ENCODE results near the gene GARS1. TPM values are rescaled to one million over a fixed set of nuclear protein-coding genes. Genes with fewer than 3 reads are reported as not detected.

GARS1 gene
- total RNA-seq, 4 donors from 2014 or later = 33.5 to 71.2 (median 58.1) TPM

DNA sequence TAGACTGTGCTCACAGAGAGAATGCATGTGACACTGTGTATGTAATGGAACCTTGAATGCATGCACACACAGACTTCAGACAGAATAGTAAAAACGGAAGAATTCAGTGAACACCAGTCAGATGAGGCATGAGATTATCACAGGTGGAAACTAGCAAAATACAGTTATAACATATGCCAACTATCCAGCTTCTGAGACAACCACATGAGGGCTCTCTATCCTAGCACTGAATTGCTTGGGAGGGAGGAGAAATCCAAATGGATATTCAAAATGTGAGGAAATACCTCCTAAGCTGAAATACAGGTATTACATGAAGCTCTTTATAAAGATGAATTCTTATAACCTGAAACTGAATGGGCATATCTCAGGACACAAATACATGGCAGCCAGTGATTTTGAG is 30.6 kb downstream of the GARS1 start:
- Histone ChIP-seq H3K27ac (no peak overlapping the region), H3K27me3 (no peaks in the 10 kb centered on the region), H3K9me3 (no peaks in the 10 kb centered on the region), H3K36me3 (no peaks in the 10 kb centered on the region), H3K4me3 (no peak overlapping the region), H3K4me1 (no peaks in the 10 kb centered on the region)
- intact Hi-C loops (cut with DNase I; ENCODE audit: low total_unique reads) = loop anchor here (10.0 kb wide), 1 partner anchor 100 kb away; no protein-coding TSS in a partner anchor
- no peak for DNase-seq
- TF ChIP-seq, protein P1, sequence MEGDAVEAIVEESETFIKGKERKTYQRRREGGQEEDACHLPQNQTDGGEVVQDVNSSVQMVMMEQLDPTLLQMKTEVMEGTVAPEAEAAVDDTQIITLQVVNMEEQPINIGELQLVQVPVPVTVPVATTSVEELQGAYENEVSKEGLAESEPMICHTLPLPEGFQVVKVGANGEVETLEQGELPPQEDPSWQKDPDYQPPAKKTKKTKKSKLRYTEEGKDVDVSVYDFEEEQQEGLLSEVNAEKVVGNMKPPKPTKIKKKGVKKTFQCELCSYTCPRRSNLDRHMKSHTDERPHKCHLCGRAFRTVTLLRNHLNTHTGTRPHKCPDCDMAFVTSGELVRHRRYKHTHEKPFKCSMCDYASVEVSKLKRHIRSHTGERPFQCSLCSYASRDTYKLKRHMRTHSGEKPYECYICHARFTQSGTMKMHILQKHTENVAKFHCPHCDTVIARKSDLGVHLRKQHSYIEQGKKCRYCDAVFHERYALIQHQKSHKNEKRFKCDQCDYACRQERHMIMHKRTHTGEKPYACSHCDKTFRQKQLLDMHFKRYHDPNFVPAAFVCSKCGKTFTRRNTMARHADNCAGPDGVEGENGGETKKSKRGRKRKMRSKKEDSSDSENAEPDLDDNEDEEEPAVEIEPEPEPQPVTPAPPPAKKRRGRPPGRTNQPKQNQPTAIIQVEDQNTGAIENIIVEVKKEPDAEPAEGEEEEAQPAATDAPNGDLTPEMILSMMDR (IDR thresholded peaks at IDR 0.05) = no peak
- no peak for TF ChIP-seq POLR2A (IDR thresholded peaks at IDR 0.05)

DNA sequence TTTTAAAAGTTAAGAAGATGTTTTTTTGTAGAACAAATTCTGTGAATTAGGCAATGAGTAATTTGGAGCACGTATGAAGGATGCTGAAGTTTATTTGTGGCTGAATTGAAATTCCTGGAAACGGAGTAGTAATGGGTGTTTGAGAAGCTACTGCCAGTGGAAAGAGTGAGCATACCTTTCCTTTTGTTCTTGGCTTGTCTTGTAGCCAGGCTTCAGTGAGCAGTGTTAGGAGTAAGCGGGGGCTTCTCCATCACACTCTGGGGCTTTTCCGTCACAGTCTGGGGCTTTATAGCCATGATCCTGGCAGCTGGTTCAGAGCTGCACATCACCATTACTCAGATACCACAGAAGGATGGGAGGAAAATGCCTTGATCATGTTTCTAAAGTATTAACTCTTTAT is 32.3 kb downstream of the GARS1 start:
- Histone ChIP-seq H3K27ac (no peak overlapping the region), H3K9me3 (no peaks in the 10 kb centered on the region), H3K36me3 (no peaks in the 10 kb centered on the region), H3K4me3 (no peak overlapping the region), H3K27me3 (no peaks in the 10 kb centered on the region), H3K4me1 (no peaks in the 10 kb centered on the region)
- intact Hi-C loops (cut with DNase I; ENCODE audit: low total_unique reads) = loop anchor here (10.0 kb wide), 1 partner anchor 98 kb away; no protein-coding TSS in a partner anchor
- DNase-seq = no peak
- TF ChIP-seq POLR2A (IDR thresholded peaks at IDR 0.05) = no peak
- TF ChIP-seq, protein P1 (IDR thresholded peaks at IDR 0.05) = no peak

DNA sequence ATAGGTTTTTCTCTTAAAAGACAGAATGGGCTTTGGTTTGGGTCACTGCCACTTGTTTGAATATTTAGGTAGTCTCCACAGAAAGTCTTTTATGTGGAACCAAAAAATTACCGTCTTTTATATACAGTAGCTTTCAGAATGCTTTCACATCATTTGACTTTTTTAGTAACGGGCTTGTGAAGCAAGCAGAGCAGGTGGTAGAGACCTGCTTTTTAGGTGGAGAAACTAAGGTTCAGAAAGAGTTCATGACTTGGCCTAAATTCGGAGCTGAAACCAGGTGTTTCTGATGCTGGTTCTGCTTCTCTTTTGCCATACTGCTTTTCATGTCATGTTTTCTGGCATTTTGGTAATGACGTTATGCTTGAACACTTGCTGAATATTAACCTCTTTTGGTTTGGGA is 36.3 kb downstream of the GARS1 start:
- no peaks in the 10 kb centered on the region for H3K4me1 ChIP-seq
- TF ChIP-seq POLR2A (IDR thresholded peaks at IDR 0.05) = no peak
- TF ChIP-seq, protein P1 (IDR thresholded peaks at IDR 0.05) = no peak
- H3K9me3 ChIP-seq = no peaks in the 10 kb centered on the region
- no peak overlapping the region for H3K27ac ChIP-seq
- H3K27me3 ChIP-seq = no peaks in the 10 kb centered on the region
- H3K36me3 ChIP-seq = no peaks in the 10 kb centered on the region
- no peak overlapping the region for H3K4me3 ChIP-seq
- intact Hi-C loops (cut with DNase I; ENCODE audit: low total_unique reads) = no loop called here
- DNase-seq = no peak

DNA sequence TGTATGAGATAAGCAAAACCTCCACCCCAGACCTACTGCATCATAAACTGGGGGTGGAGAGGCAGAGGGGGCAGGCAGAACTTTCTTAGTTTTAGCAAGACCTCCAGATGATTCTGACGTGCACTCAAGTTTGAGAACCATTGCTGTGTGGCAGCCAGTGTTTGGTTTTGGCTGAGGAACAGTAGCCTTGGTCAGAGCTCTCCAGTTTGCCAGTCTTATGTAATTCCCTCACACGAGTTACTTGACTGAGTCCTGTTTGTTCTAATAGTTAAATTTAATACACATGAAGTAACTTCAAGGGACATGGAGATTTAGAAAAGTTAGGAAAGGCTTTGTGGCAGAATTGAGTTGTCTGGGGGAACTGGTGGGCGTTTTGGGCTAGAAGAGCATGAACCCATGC is 38.5 kb downstream of the GARS1 start:
- H3K36me3 ChIP-seq = no peaks in the 10 kb centered on the region
- H3K4me1 ChIP-seq = no peaks in the 10 kb centered on the region
- no peak overlapping the region for H3K27ac ChIP-seq
- H3K9me3 ChIP-seq = no peaks in the 10 kb centered on the region
- DNase-seq = no peak
- intact Hi-C loops (cut with DNase I; ENCODE audit: low total_unique reads) = no loop called here
- H3K27me3 ChIP-seq = no peaks in the 10 kb centered on the region
- H3K4me3 ChIP-seq = no peak overlapping the region
- TF ChIP-seq, protein P1 (IDR thresholded peaks at IDR 0.05) = no peak

DNA sequence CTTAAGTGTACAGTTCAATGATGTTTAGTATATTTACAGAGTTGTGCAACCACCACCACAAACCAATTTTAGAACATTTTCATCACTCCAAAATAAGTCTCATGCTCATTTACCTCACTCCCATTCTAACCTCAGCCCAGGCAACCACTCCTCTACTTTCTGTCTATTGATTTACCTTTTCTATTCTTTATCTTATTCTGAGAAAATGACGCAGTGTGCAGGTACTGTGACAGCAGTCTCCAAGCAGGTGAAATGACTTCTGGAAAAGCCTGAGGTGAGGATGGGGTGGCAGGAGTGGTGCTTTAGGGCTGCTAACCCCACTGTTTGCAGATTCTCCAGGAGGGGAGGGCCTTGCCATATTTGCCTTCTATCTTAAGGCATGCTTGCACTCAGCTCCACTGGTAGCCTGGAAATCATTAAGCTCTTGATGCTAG is 39.5 kb downstream of the GARS1 start:
- no peak for DNase-seq
- Histone ChIP-seq H3K4me1 (no peaks in the 10 kb centered on the region), H3K4me3 (no peak overlapping the region), H3K36me3 (no peaks in the 10 kb centered on the region), H3K27ac (no peak overlapping the region), H3K9me3 (no peaks in the 10 kb centered on the region), H3K27me3 (no peaks in the 10 kb centered on the region)
- TF ChIP-seq, protein P1 (IDR thresholded peaks at IDR 0.05) = no peak
- TF ChIP-seq POLR2A (IDR thresholded peaks at IDR 0.05) = no peak
- intact Hi-C loops (cut with DNase I; ENCODE audit: low total_unique reads) = no loop called here
